Transverse colon (tissue), 4 donors: ENCODE data around the gene JHY.

Experiments used
- CTCF ChIP-seq, 5 experiments: fragments of 200-600 bp in 3 of 5; fragments of 450-650 bp in 2 of 5; sonication (generic) in 3 of 5; IDR thresholded peaks; 1 replicate in 2 of 5; 2 replicates in 3 of 5; pipeline ENCODE4 v1.5.1; 2016 to 2017; ENCODE audit warnings: antibody characterized with exemption in 5 of 5, inconsistent platforms in 3 of 5, mild to moderate bottlenecking in 2 of 5, moderate library complexity in 1 of 5
- EP300 ChIP-seq: sonication (generic); formaldehyde crosslinking; IDR thresholded peaks from one replicate; pipeline ENCODE4 v1.6.1; 2017; ENCODE audit warnings: antibody characterized with exemption, low read depth
- POLR2A ChIP-seq: fragments of 450-650 bp; IDR thresholded peaks from one replicate; pipeline ENCODE4 v1.6.1; 2016; ENCODE audit warnings: antibody characterized with exemption, mild to moderate bottlenecking, moderate library complexity
- POLR2AphosphoS5 ChIP-seq, 3 donors: sonication (generic); formaldehyde crosslinking; IDR thresholded peaks; one replicate each; pipeline ENCODE4 v1.6.1; 2016; ENCODE audit warnings: antibody characterized with exemption in 3 of 3

GRCh38 chr11:122853261-122853660 lies 29.3 kb upstream of the JHY start:
- TF ChIP-seq CTCF (IDR thresholded peaks at IDR 0.05): no peak
- no peak for TF ChIP-seq POLR2A
- TF ChIP-seq POLR2AphosphoS5 (IDR thresholded peaks at IDR 0.05): no peak
- no peak for TF ChIP-seq EP300
